Sigmoid colon (tissue), 4 donors: ENCODE measurements around the gene CD83.

Experiments
- CTCF ChIP-seq, 4 experiments: fragments of 450-650 bp in 3 of 4; fragments of 200-600 bp in 1 of 4; IDR thresholded peaks; one replicate each; pipeline ENCODE4 v1.5.1; 2016 to 2019; ENCODE audit warnings: antibody characterized with exemption in 4 of 4, mild to moderate bottlenecking in 3 of 4, moderate library complexity in 2 of 4
- EP300 ChIP-seq, 4 donors: sonication (generic); formaldehyde crosslinking; IDR thresholded peaks; one replicate each; pipeline ENCODE4 v1.6.1; 2017; ENCODE audit warnings: antibody characterized with exemption in 4 of 4
- POLR2A ChIP-seq, 2 donors: fragments of 450-650 bp; IDR thresholded peaks; one replicate each; pipeline ENCODE4 v1.6.1; 2016; ENCODE audit warnings: antibody characterized with exemption in 2 of 2, mild to moderate bottlenecking in 2 of 2, moderate library complexity in 2 of 2
- POLR2AphosphoS5 ChIP-seq, 4 donors: sonication (generic); formaldehyde crosslinking; IDR thresholded peaks; one replicate each; pipeline ENCODE4 v1.6.1; 2017; ENCODE audit warnings: antibody characterized with exemption in 4 of 4

GRCh38 chr6:14100138-14100537 is 17.4 kb upstream of the CD83 start:
- TF ChIP-seq POLR2A (IDR thresholded peaks at IDR 0.05) (no peak), CTCF (IDR thresholded peaks at IDR 0.05) (no peak), EP300 (IDR thresholded peaks at IDR 0.05) (no peak), POLR2AphosphoS5 (IDR thresholded peaks at IDR 0.05) (no peak)
